ENCODE results near the gene FAM228B.

The FAM228B gene

DNA sequence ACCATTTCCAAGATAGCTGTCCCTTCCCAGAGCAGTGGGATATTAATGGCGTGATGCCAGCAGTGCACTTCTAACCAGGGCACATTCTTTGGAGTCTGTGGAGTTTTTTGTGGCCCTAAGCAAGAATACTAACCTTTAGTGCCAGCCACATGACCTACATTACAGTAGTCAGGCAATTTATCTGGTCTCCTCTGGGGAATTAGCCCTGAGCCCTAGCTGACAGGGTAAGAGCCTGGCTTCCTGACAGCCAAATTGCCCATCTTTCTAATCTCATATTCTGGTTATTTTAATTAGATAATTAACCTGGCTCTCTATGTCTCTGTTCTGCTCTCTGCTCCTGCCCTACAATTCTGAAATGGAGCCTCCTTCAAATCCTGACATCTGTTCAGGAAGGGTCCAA, 5.4 kb upstream of the FAM228B start:
- no peak for DNase-seq (ENCODE audit: low read depth)
- TF ChIP-seq POLR2A (IDR thresholded peaks at IDR 0.05; ENCODE audit: extremely low read depth, insufficient read length) (no peak), MYC (IDR thresholded peaks at IDR 0.05; ENCODE audit: low read depth, low read length) (no peak)
- TF ChIP-seq, protein P1, sequence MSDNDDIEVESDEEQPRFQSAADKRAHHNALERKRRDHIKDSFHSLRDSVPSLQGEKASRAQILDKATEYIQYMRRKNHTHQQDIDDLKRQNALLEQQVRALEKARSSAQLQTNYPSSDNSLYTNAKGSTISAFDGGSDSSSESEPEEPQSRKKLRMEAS (IDR thresholded peaks at IDR 0.05; ENCODE audit: low read depth, low read length): no peak
- TF ChIP-seq, protein P2, sequence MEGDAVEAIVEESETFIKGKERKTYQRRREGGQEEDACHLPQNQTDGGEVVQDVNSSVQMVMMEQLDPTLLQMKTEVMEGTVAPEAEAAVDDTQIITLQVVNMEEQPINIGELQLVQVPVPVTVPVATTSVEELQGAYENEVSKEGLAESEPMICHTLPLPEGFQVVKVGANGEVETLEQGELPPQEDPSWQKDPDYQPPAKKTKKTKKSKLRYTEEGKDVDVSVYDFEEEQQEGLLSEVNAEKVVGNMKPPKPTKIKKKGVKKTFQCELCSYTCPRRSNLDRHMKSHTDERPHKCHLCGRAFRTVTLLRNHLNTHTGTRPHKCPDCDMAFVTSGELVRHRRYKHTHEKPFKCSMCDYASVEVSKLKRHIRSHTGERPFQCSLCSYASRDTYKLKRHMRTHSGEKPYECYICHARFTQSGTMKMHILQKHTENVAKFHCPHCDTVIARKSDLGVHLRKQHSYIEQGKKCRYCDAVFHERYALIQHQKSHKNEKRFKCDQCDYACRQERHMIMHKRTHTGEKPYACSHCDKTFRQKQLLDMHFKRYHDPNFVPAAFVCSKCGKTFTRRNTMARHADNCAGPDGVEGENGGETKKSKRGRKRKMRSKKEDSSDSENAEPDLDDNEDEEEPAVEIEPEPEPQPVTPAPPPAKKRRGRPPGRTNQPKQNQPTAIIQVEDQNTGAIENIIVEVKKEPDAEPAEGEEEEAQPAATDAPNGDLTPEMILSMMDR (IDR thresholded peaks at IDR 0.05; ENCODE audit: low read depth, low read length): no peak
- H3K4me3 ChIP-seq (ENCODE audit: low read depth, low read length): no peak overlapping the region

DNA sequence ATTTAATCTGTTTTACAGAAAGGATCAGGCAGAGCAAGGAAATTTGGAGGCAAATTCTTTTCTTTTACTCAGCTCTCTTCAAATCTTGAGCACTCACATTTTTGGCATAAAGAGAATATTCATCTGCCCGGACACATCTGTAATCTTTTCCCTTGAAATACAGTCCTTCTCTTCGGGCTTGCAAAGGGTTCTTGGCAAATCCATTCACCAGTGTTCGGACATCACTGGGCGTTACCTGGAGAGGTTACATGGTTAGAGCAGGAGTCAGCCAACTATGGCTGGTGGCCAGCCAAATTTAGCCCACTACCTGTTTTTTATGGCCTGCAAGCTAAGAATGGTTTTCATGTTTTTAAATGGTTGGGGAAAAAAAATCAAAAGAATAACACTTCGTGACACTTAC, 2.2 kb upstream of the FAM228B start:
- DNase-seq (ENCODE audit: low read depth): no peak
- TF ChIP-seq POLR2A (IDR thresholded peaks at IDR 0.05; ENCODE audit: extremely low read depth, insufficient read length): no peak
- TF ChIP-seq, protein P1 (IDR thresholded peaks at IDR 0.05; ENCODE audit: low read depth, low read length): no peak
- no peak for TF ChIP-seq MYC (IDR thresholded peaks at IDR 0.05; ENCODE audit: low read depth, low read length)
- TF ChIP-seq, protein P2 (IDR thresholded peaks at IDR 0.05; ENCODE audit: low read depth, low read length): no peak

DNA sequence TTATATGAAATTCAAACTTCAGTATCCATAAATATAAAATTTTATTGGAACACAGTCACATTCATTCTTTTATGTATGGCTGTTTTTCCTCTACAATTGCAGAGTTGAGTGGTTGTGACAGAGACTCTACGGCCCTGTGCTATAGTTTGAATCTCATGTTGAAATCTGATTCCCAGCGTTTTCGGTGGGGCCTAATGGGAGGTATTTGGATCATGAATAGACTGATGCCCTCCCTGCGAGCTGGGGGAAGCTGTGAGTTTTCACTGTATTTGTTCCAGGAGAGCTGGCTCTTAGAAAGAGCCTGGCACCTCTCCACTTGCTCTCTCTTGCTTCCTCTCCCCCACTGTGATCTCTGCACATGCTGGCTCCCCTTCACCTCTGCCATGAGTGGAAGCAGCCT, 1.8 kb upstream of the FAM228B start:
- TF ChIP-seq, protein P1 (IDR thresholded peaks at IDR 0.05; ENCODE audit: low read depth, low read length): no peak
- TF ChIP-seq POLR2A (IDR thresholded peaks at IDR 0.05; ENCODE audit: extremely low read depth, insufficient read length) (no peak), MYC (IDR thresholded peaks at IDR 0.05; ENCODE audit: low read depth, low read length) (no peak)
- TF ChIP-seq, protein P2 (IDR thresholded peaks at IDR 0.05; ENCODE audit: low read depth, low read length): no peak
- DNase-seq (ENCODE audit: low read depth): no peak
- no peak overlapping the region for H3K4me3 ChIP-seq (ENCODE audit: low read depth, low read length)

More for the DNA sequence above, 2.2 kb upstream of the FAM228B start:
- no peak overlapping the region for H3K4me3 ChIP-seq (ENCODE audit: low read depth, low read length)

DNA sequence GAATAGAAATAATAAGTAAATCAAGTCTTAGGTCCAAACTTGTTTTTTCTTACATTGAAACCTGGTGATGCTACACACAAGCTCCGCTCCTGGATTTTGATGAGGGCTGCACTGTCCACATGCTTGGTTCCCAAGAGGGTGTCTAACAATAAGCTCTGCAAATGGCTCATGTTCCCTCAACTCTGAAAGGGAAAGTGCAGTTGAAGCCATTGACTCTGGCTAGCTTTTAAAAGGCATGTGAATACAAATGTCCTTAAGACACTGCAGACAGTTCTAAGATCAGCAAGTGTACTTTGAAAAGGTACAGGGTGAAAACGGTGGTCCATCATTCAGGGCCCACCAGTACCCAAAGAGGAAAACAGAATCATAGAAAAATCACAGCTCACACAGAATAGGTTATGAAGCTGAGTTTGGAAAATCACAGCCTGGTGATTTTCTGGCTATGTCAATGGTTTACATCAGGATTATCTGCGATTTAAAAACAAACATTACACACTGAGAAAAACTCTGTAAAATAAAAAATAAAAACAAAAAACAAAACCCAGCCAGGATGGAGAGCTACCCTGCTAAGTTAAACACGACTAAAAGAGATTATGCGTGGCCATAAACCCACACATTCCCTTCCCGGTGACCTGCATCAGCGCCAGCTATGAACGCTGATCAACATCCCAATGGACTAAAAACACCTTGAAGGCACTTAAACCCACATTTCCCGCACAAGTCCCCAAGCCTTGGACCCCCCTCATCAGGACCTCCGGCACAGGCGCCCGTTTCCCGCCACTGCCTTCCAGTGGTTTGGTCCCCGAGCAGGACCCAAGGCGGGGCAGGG, 689 bp upstream of the FAM228B start:
- peak overlapping the region; percentile 65 for H3K4me3 ChIP-seq (ENCODE audit: low read depth, low read length)
- TF ChIP-seq, protein P1 (IDR thresholded peaks at IDR 0.05; ENCODE audit: low read depth, low read length): no peak
- TF ChIP-seq POLR2A (IDR thresholded peaks at IDR 0.05; ENCODE audit: extremely low read depth, insufficient read length): no peak
- no peak for TF ChIP-seq MYC (IDR thresholded peaks at IDR 0.05; ENCODE audit: low read depth, low read length)
- TF ChIP-seq, protein P2 (IDR thresholded peaks at IDR 0.05; ENCODE audit: low read depth, low read length): no peak
- peak; percentile 19 for DNase-seq (ENCODE audit: low read depth)

DNA sequence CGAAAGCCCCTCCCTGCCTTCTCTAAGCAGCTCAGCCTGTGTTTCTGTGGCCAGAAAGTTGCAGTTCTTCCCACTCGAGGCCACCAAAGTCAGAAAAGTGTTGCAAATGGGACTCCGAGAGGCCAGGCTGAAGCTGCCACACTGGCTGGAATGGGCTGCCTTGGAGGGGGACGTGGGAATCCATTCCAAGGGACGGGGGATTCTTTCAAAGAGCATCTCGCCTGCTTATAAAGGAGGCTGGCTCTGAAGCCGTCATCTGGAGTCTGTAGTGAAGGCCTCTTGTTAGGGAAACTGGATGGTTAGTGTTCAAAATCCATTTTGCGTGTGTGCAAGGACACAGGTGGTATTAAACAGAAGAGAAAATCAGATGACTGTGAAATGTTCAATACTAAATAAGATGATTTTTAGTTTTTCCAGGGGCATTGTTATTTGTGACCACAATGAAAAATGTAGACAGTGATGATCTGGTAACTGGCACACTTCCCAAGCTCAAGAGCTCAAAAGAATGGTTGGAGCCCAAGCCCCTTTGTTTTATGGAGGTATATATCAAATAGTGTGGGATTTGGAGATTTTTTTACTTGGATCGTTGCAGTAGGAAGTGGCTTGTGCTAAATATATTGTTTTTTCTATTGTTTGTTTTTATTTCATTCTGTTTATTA, 782 bp downstream of the FAM228B start:
- TF ChIP-seq, protein P2 (IDR thresholded peaks at IDR 0.05; ENCODE audit: low read depth, low read length): no peak
- no peak for TF ChIP-seq POLR2A (IDR thresholded peaks at IDR 0.05; ENCODE audit: extremely low read depth, insufficient read length)
- H3K4me3 ChIP-seq (ENCODE audit: low read depth, low read length): peak overlapping the region; percentile 68
- DNase-seq (ENCODE audit: low read depth): no peak

Measured in NB4 (cell line).